Mesodermal cell (in vitro differentiated cells): ENCODE measurements around the gene LIX1.

Experiments
- H3K27ac ChIP-seq: 2 replicates; pipeline ENCODE4 v1.7.0; 2013; ENCODE audit warnings: mild to moderate bottlenecking, low read depth, low read length, moderate library complexity; ENCODE audit not compliant: severe bottlenecking
- H3K36me3 ChIP-seq: 2 replicates; pipeline ENCODE4 v1.7.1; 2013; ENCODE audit warnings: mild to moderate bottlenecking, low read length, moderate library complexity; ENCODE audit not compliant: control insufficient read depth, insufficient read depth
- H3K4me1 ChIP-seq: one replicate; pipeline ENCODE4 v1.7.1; 2013; ENCODE audit warnings: mild to moderate bottlenecking, low read length; ENCODE audit not compliant: insufficient read depth, control insufficient read depth, poor library complexity, severe bottlenecking
- H3K4me3 ChIP-seq: 2 replicates; pipeline ENCODE4 v1.7.0; 2013; ENCODE audit warnings: low read length, control low read depth, mild to moderate bottlenecking; ENCODE audit not compliant: insufficient read depth, poor library complexity, severe bottlenecking; ENCODE audit errors: extremely low read depth
- H3K9me3 ChIP-seq: 2 replicates; pipeline ENCODE4 v1.7.1; 2013; ENCODE audit warnings: mild to moderate bottlenecking, low read length, moderate library complexity; ENCODE audit not compliant: control insufficient read depth
- WGBS, 2 experiments: methylation state at CpG; one replicate each; pipeline ENCODE4 v1.1.5; 2013; ENCODE audit warnings: missing lambda C conversion rate in 2 of 2; ENCODE audit not compliant: insufficient coverage in 2 of 2; 5-methylcytosine and 5-hydroxymethylcytosine counted together

The LIX1 gene

DNA sequence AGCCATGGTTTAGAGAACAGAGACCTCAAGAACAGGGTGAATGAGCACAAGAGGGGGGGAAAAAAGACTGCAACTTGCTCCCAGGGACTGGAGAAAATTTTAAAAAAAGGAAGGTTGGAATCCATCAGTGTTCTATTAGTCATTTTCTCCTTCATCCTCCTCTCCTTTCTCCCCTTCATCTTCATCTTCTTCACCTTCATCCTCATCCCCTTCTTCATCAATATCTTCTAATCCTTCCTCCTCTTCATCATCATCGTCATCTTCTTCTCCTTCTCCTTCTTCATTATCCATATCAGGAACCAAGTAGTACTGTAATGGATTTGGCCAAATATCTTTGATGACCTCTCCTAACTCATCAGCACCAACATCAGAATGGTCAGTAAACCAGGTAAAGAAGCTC is 86.1 kb downstream of the LIX1 start:
- Histone ChIP-seq H3K36me3 (no peaks in the 10 kb centered on the region), H3K4me1 (no peaks in the 10 kb centered on the region), H3K27ac (no peak overlapping the region), H3K4me3 (no peak overlapping the region), H3K9me3 (no peaks in the 10 kb centered on the region)
- WGBS, 2 experiments: 100% methylated on average over 1 of the region's 1 CpG; no CpG with 5 or more reads in 1 of the 2 experiments

DNA sequence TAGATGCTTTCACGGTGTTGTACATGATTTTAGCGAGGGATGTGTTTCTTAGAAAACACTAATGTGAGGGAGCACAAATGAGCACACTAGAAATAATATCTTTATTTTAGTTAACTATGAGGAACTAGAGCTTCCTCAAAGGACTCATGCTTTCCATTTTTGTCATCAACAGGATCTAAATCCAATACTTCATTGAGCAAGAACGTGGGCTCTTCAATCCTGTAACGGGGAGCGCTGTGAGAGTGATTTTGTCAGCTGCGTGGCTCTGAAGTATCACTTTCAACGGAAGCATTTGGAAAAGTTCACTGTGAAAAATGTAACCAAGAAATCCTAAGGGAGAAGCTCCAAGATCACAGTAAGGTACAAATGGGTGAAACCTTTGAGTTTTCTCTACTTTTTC is 93.2 kb downstream of the LIX1 start:
- H3K4me1 ChIP-seq: peaks cover 18% of the 10 kb centered on the region
- no peak overlapping the region for H3K4me3 ChIP-seq
- no peaks in the 10 kb centered on the region for H3K36me3 ChIP-seq
- 77 to 79% methylated on average over 5 of the region's 7 CpGs for WGBS, 2 experiments
- H3K9me3 ChIP-seq: no peaks in the 10 kb centered on the region
- H3K27ac ChIP-seq: no peak overlapping the region

DNA sequence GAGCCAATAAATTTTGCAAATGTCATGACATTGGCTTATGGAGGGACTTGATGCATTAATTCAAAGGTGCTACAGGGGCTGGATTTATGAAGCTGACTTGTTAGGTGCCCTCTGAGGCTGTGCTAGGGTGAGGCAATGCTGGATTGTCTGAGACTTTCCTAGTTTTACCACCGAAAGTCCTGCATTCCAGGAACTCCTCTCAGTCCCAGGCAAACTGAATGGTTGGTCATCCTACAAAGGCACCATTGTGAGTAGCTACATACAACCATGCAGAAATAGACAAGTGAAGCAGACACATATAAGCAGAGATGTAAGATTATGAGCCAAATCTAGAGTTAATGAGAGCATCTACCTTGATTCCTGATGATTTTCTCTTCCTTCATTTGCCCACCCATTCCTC is 95.3 kb downstream of the LIX1 start:
- Histone ChIP-seq H3K27ac (no peak overlapping the region), H3K9me3 (no peaks in the 10 kb centered on the region), H3K4me3 (no peak overlapping the region), H3K4me1 (peaks cover 29% of the 10 kb centered on the region), H3K36me3 (no peaks in the 10 kb centered on the region)
- whole genome bisulfite sequencing, 2 experiments: no CpG with 5 or more reads among the region's 1 CpG

DNA sequence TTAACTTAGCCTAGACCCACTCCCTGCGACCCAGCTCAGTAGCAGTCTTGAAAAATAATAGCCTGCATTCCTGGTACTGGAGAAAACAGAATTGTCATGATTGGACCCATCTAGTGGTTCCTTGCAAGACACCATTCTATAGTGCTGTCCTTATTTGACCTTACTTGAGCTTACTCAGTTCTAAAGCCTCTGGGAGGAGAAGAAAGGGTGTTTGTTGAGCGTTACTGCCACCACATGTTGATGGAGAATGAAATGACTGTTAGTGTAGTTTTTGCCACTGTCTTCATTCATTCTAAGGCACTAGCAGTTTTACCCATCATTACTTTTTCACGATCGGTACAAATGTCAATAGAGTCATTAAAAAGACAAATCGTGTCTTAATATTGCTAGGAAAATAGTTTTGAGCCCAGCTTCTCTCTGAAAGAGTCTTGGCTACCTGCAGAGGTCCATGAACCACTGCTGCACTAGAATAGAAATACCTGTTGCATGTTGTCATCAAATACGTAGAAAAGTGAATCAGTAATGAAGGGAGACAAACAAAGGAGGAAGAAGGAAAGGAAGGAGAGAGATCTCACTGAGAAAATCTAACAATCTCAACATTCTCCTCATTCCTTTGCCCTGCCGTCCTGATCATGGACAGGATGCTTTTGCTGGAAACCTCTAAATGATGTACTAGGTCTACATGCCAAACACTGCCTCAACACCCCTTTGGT is 96.0 kb downstream of the LIX1 start:
- Histone ChIP-seq H3K27ac (no peak overlapping the region), H3K4me3 (no peak overlapping the region), H3K36me3 (no peaks in the 10 kb centered on the region), H3K4me1 (peaks cover 29% of the 10 kb centered on the region), H3K9me3 (no peaks in the 10 kb centered on the region)
- 79 to 93% methylated on average over 2 to 5 of the region's 7 CpGs for WGBS, 2 experiments

DNA sequence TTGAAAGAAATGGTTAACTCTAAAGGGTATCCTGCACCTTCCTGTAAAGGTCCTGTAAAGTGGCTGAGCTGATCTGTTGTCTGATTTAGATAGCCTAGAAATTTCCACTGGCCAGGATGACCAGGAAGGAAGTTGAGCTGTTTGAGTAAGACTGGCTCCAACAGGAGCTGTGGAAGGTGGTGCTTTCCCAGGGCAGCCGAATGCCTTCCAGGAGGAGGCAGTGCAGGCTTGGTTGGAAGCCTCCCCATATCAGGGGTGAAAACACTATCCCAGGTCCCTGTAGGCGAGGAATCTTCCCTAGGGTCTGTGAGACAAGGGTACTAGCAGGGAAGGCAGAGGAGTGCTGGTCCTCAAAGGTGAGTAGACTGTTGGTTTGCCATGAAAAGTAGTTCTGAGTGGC is 98.4 kb downstream of the LIX1 start:
- H3K27ac ChIP-seq: peak overlapping the region; percentile 64
- H3K36me3 ChIP-seq: no peaks in the 10 kb centered on the region
- no peaks in the 10 kb centered on the region for H3K9me3 ChIP-seq
- no peak overlapping the region for H3K4me3 ChIP-seq
- H3K4me1 ChIP-seq: peaks cover 29% of the 10 kb centered on the region
- WGBS, 2 experiments: 100% methylated on average over 1 of the region's 2 CpGs; no CpG with 5 or more reads in 1 of the 2 experiments

DNA sequence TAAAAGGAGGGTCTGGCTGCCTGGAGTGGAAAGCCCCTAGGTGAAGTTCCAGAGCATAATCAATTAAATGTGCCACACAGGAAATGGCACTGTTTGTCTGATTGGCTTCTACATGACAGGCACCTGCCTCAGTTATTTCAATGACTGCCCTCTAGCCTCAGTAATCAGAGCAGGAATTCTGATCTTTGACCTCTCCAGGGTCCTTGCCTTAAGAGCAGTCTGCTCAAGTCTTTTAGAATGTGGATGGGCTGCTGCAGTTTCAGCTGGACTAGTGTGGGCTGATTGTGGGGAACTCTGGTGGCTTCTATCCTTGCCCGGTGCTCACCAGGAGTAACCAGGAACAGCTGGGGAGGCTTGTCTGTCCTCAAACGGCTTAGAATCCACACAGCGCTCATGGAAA is 98.9 kb downstream of the LIX1 start:
- Histone ChIP-seq H3K27ac (peak overlapping the region; percentile 64), H3K4me3 (no peak overlapping the region)
- WGBS, 2 experiments: no CpG with 5 or more reads among the region's 3 CpGs

DNA sequence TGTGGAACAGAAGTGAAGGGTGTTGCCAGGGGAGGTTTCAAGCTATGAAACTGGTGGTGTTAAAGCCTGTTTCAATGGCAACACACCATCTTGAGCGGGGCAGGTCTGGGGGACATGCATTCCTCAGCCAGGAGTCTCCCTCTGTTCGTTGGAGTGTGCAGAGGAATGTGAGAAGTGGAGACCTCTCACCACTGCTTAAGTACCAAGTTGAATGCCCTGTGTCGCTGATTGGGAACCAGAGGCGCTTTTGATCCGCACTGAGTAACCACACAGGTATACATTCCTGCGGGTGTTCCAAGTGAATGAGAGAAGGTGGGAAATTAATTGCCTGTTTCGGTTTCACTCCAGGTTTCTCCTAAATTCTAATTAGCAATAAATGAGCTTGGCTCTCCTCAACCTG is 99.4 kb downstream of the LIX1 start:
- Histone ChIP-seq H3K9me3 (no peaks in the 10 kb centered on the region), H3K4me1 (peaks cover 29% of the 10 kb centered on the region), H3K27ac (no peak overlapping the region), H3K4me3 (no peak overlapping the region), H3K36me3 (no peaks in the 10 kb centered on the region)
- 94% methylated on average over 4 of the region's 7 CpGs; no CpG with 5 or more reads in 1 of the 2 experiments for WGBS, 2 experiments

More for the DNA sequence above, 98.9 kb downstream of the LIX1 start:
- Histone ChIP-seq H3K4me1 (peaks cover 29% of the 10 kb centered on the region), H3K9me3 (no peaks in the 10 kb centered on the region), H3K36me3 (no peaks in the 10 kb centered on the region)
